PC-9 (cell line): ENCODE data around the gene EPHB1. TPM values are rescaled to one million over a fixed set of nuclear protein-coding genes. Genes with fewer than 3 reads are reported as not detected.

Experiments used
- BruUV-seq: library from RNA; stranded (reverse); fragments of 400-500 nt; replicated peaks from 2 replicates; lab custom pipeline; 2021; lab: Mats Ljungman, UMichigan
- CTCF ChIA-PET: fragments of 300-600 bp; sonication (Branson Sonifier 250); formaldehyde crosslinking; loops from one replicate; lab custom pipeline; 2022; ENCODE audit warnings: antibody characterized with exemption; lab: Charles Lee
- POLR2A ChIA-PET: fragments of 300-600 bp; sonication (Branson Sonifier 250); formaldehyde crosslinking; loops from one replicate; lab custom pipeline; 2022; ENCODE audit warnings: antibody characterized with exemption; ENCODE audit not compliant: unreplicated experiment; lab: Charles Lee
- DNase-seq, 2 experiments: peaks; one replicate each; pipeline versions ENCODE4 v3.0.0 to v3.0.0-alpha.2; 2015 to 2022; ENCODE audit warnings: mixed read lengths in 1 of 2
- H2AFZ ChIP-seq: fragments of 200-600 bp; sonication (generic); 2 replicates; pipeline ENCODE4 v1.8.1; 2017; ENCODE audit warnings: antibody characterized with exemption
- H3F3A ChIP-seq: fragments of 200-600 bp; sonication (generic); 2 replicates; pipeline ENCODE4 v1.8.1; 2017; ENCODE audit warnings: antibody characterized with exemption, mild to moderate bottlenecking, low read depth; ENCODE audit not compliant: insufficient read depth
- H3K27ac ChIP-seq: fragments of 200-600 bp; sonication (generic); 2 replicates; pipeline ENCODE4 v1.6.1; 2016; ENCODE audit warnings: mixed run types
- H3K27me3 ChIP-seq: fragments of 200-600 bp; sonication (generic); 2 replicates; pipeline ENCODE4 v1.6.1; 2016; ENCODE audit warnings: low read depth, mixed run types; ENCODE audit not compliant: insufficient read depth
- H3K36me3 ChIP-seq: fragments of 200-600 bp; sonication (generic); 2 replicates; pipeline ENCODE4 v1.6.1; 2016; ENCODE audit warnings: low read depth, mixed run types
- H3K4me1 ChIP-seq: fragments of 200-600 bp; sonication (generic); replicated peaks from 2 replicates; pipeline ENCODE4 v1.6.1; 2016; ENCODE audit warnings: mixed run types; ENCODE audit not compliant: insufficient read depth
- H3K4me2 ChIP-seq: fragments of 200-600 bp; sonication (generic); 2 replicates; pipeline ENCODE4 v1.6.1; 2017; ENCODE audit warnings: mixed run types
- H3K4me3 ChIP-seq: fragments of 200-600 bp; sonication (generic); 2 replicates; pipeline ENCODE4 v1.6.1; 2016; ENCODE audit warnings: mixed run types
- H3K79me2 ChIP-seq: fragments of 200-600 bp; sonication (generic); 2 replicates; pipeline ENCODE4 v1.6.1; 2017; ENCODE audit warnings: low read depth, mixed run types
- H3K9me2 ChIP-seq: fragments of 200-600 bp; sonication (generic); 2 replicates; pipeline ENCODE4 v1.8.1; 2017; ENCODE audit warnings: mild to moderate bottlenecking; ENCODE audit not compliant: insufficient read depth
- H3K9me3 ChIP-seq: fragments of 200-600 bp; sonication (generic); 2 replicates; pipeline ENCODE4 v1.8.1; 2016; ENCODE audit warnings: low read depth; ENCODE audit not compliant: insufficient read depth
- H4K20me1 ChIP-seq: fragments of 200-600 bp; sonication (generic); 2 replicates; pipeline ENCODE4 v1.8.1; 2017; ENCODE audit not compliant: insufficient read depth
- CTCF ChIP-seq: fragments of 200-600 bp; sonication (generic); conservative IDR thresholded peaks from 2 replicates; pipeline ENCODE4 v1.6.1; 2017; ENCODE audit warnings: mixed run types, antibody characterized with exemption, mild to moderate bottlenecking, moderate library complexity
- EZH2 ChIP-seq: fragments of 200-600 bp; sonication (generic); IDR thresholded peaks from 2 replicates; pipeline ENCODE4 v1.8.0; 2017; ENCODE audit warnings: antibody characterized with exemption, low read depth
- intact Hi-C: fragments of 100-400 bp; cut with micrococcal nuclease; formaldehyde crosslinking; loops from one replicate; pipeline ENCODE4 v1.10.0; 2022; ENCODE audit not compliant: unreplicated experiment
- total RNA-seq: library from RNA; stranded (reverse); gene quantifications from 2 replicates; pipeline ENCODE4 v1.2.3, GENCODE V29; 2021

Gene EPHB1
- total RNA-seq, 1 experiment from 2014 or later = 0.15 TPM

GRCh38 chr3:134836921-134837320 is 41.9 kb downstream of the EPHB1 start:
- no peaks in the 10 kb centered on the region for H3K9me3 ChIP-seq
- POLR2A ChIA-PET = no interaction called here
- H3K27me3 ChIP-seq = 0 out of 2 replicates have a peak, but pooled peaks cover 12% of the 10 kb centered on the region
- H3K79me2 ChIP-seq = no peaks in the 10 kb centered on the region
- no peaks in the 10 kb centered on the region for H4K20me1 ChIP-seq
- no peak overlapping the region for H3K4me3 ChIP-seq
- no peaks in the 10 kb centered on the region for H3K9me2 ChIP-seq
- intact Hi-C loops = no loop called here
- CTCF ChIA-PET = no interaction called here
- BruUV-seq = no TSS peak
- TF ChIP-seq EZH2 = no peak
- no peak for TF ChIP-seq CTCF
- H3F3A ChIP-seq = no peaks in the 10 kb centered on the region
- no peaks in the 10 kb centered on the region for H3K4me1 ChIP-seq
- no peak overlapping the region for H3K4me2 ChIP-seq
- H3K27ac ChIP-seq = no peak overlapping the region
- no peak for DNase-seq
- no peaks in the 10 kb centered on the region for H3K36me3 ChIP-seq
- H2AFZ ChIP-seq = no peak overlapping the region

- BruUV-seq = no TSS peak
- Histone ChIP-seq H3K27me3 (0 out of 2 replicates have a peak, but pooled peaks cover 6% of the 10 kb centered on the region), H3K79me2 (no peaks in the 10 kb centered on the region), H3F3A (no peaks in the 10 kb centered on the region), H3K9me2 (no peaks in the 10 kb centered on the region), H3K4me3 (no peak overlapping the region), H4K20me1 (no peaks in the 10 kb centered on the region), H3K4me2 (no peak overlapping the region), H3K36me3 (no peaks in the 10 kb centered on the region), H2AFZ (no peak overlapping the region), H3K9me3 (no peaks in the 10 kb centered on the region), H3K4me1 (no peaks in the 10 kb centered on the region), H3K27ac (no peak overlapping the region)
- CTCF ChIA-PET = interaction anchor here (0.7 kb wide), 1 partner anchor 945 kb away, joined by 3 read pairs; no protein-coding TSS in a partner anchor
- POLR2A ChIA-PET = no interaction called here
- intact Hi-C loops = no loop called here
- no peak for DNase-seq
- no peak for TF ChIP-seq EZH2
- TF ChIP-seq CTCF = peak; percentile 66
These were observed 43.5 kb downstream of the EPHB1 start for GRCh38 chr3:134838599-134838998.

- H3K9me3 ChIP-seq = no peaks in the 10 kb centered on the region
- H3K9me2 ChIP-seq = no peaks in the 10 kb centered on the region
- no peak overlapping the region for H2AFZ ChIP-seq
- no peaks in the 10 kb centered on the region for H3K79me2 ChIP-seq
- ChIA-PET CTCF (no interaction called here), POLR2A (no interaction called here)
- H3K27ac ChIP-seq = no peak overlapping the region
- H3K27me3 ChIP-seq = 0 out of 2 replicates have a peak, but pooled peaks cover 6% of the 10 kb centered on the region
- intact Hi-C loops = no loop called here
- no peaks in the 10 kb centered on the region for H3K36me3 ChIP-seq
- no peaks in the 10 kb centered on the region for H3F3A ChIP-seq
- no peak overlapping the region for H3K4me2 ChIP-seq
- no peak for TF ChIP-seq EZH2
- no peak for TF ChIP-seq CTCF
- DNase-seq = no peak
- no peaks in the 10 kb centered on the region for H4K20me1 ChIP-seq
- no TSS peak for BruUV-seq
- H3K4me1 ChIP-seq = no peaks in the 10 kb centered on the region
- no peak overlapping the region for H3K4me3 ChIP-seq
These were observed 44.4 kb downstream of the EPHB1 start for GRCh38 chr3:134839422-134839821.
